ENCODE results near the gene NQO2.

GRCh38 chr6:2958776-2959175, 40.9 kb upstream of the NQO2 start:
- TF ChIP-seq POLR2A (IDR thresholded peaks at IDR 0.05; ENCODE audit: low read depth, low read length) (no peak), CTCF (IDR thresholded peaks at IDR 0.05 in 2 of 3, conservative IDR thresholded peaks at IDR 0.05 in 1 of 3; ENCODE audit: control insufficient read depth in 2 of 3, extremely low read depth in 1 of 3, insufficient read depth in 1 of 3, low read depth in 3 of 3, low read length in 3 of 3) (no peak), TAF1 (IDR thresholded peaks at IDR 0.05; ENCODE audit: borderline replicate concordance, low read depth, low read length) (no peak), ATF3 (IDR thresholded peaks at IDR 0.05; ENCODE audit: borderline replicate concordance, extremely low read depth, low read depth, low read length) (no peak), JUNB (IDR thresholded peaks at IDR 0.05) (no peak), GABPA (IDR thresholded peaks at IDR 0.05; ENCODE audit: low read depth) (no peak), RAD21 (IDR thresholded peaks at IDR 0.05; ENCODE audit: insufficient read depth, low read depth, low read length) (no peak), MAX (IDR thresholded peaks at IDR 0.05; ENCODE audit: low read depth, low read length) (no peak), POLR2AphosphoS5 (IDR thresholded peaks at IDR 0.05; ENCODE audit: low read length) (no peak), EZH2 (IDR thresholded peaks at IDR 0.05; ENCODE audit: borderline replicate concordance, control insufficient read depth, low read depth, low read length) (no peak), SUZ12 (IDR thresholded peaks at IDR 0.05; ENCODE audit: unreplicated experiment) (no peak)
